VCaP (cell line): ENCODE results near the gene PAPSS1.

Experiments used
- H3K27ac ChIP-seq: fragments of 450-650 bp; 2 replicates; pipeline ENCODE4 v1.5.1; 2017
- TF ChIP-seq, protein P1 (sequence below): fragments of 450-650 bp; conservative IDR thresholded peaks from 2 replicates; pipeline ENCODE4 v1.5.1; 2017; ENCODE audit warnings: mild to moderate bottlenecking, moderate library complexity

PAPSS1 gene

DNA sequence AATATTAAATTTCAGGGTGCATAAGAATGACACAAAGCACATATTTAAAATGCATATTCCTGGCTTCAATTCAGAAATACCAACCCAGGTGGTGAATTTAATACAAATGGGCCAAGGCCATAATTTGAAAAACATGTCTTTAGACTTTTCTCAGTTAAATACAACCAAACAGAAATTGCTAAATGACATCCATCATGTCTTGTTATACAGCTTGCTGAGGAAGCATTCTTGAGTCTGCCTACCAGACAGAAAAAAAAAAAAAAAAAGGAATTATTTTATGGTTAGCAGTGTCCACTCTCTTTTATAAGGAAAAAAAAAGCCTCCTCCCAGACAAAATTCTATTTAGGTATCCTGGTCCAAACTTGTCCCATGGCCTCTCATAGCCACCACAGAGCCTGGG, 119.1 kb downstream of the PAPSS1 start:
- TF ChIP-seq, protein P1, sequence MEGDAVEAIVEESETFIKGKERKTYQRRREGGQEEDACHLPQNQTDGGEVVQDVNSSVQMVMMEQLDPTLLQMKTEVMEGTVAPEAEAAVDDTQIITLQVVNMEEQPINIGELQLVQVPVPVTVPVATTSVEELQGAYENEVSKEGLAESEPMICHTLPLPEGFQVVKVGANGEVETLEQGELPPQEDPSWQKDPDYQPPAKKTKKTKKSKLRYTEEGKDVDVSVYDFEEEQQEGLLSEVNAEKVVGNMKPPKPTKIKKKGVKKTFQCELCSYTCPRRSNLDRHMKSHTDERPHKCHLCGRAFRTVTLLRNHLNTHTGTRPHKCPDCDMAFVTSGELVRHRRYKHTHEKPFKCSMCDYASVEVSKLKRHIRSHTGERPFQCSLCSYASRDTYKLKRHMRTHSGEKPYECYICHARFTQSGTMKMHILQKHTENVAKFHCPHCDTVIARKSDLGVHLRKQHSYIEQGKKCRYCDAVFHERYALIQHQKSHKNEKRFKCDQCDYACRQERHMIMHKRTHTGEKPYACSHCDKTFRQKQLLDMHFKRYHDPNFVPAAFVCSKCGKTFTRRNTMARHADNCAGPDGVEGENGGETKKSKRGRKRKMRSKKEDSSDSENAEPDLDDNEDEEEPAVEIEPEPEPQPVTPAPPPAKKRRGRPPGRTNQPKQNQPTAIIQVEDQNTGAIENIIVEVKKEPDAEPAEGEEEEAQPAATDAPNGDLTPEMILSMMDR, result no peak
- no peak overlapping the region for H3K27ac ChIP-seq

DNA sequence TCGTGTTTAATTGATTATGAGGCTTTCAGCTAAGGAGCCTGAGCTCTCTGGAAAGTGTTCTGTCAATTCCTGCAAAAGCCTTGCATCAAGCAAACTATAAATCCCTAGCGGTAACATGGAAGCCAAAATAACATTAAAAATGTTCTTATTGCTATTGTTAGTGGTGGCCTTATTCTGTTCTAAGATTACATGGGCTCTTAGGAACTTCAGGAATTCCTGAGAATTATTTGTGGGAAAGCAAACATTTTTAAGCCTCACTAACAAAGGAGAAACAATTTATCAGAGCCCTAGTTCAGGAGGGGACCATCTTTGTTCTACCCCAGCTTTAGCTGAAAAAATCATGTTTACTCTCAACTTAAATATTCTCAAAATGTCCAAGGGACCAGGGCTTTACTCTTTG, 119.6 kb downstream of the PAPSS1 start:
- TF ChIP-seq, protein P1, result no peak

DNA sequence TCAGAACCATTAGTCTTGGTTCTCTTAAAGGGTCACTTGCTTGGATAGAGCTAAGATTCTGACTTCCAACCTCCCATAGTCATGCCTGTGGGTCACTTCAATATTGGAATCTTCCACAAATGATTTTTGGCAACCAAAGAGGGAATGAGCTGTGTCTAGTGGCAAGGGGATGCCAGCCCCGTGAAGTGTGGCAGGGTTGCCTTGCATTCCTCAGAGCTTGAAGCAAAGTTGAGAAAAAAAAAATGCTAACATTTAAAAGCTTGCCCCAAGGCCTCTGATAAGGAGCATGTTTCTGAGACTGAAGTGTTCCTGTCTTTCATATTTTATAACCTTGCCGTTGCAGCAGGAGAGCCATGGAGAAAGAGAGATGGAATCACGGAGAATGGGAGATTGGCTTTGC, 120.2 kb downstream of the PAPSS1 start:
- no peak overlapping the region for H3K27ac ChIP-seq
- TF ChIP-seq, protein P1, result no peak

More for the DNA sequence above, 119.6 kb downstream of the PAPSS1 start:
- no peak overlapping the region for H3K27ac ChIP-seq

DNA sequence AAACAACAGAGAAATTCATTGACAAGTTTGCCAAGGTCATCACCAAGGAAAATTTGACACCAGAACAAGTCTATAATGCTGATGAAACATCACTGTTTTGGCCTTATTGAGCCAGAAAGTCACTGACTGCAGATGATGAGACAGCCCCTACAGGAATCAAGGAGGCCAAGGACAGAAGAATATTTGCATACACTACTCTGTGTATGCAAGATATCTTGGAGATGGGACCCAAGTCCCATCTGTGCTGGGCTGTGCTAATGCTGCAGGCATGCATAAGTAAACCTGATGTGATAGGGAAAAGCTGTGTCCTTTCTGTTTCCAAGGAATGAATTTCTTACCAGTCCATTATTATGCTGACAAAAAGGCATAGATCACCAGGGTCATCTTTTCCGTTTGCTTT, 126.8 kb downstream of the PAPSS1 start:
- no peak overlapping the region for H3K27ac ChIP-seq
- TF ChIP-seq, protein P1, result no peak

DNA sequence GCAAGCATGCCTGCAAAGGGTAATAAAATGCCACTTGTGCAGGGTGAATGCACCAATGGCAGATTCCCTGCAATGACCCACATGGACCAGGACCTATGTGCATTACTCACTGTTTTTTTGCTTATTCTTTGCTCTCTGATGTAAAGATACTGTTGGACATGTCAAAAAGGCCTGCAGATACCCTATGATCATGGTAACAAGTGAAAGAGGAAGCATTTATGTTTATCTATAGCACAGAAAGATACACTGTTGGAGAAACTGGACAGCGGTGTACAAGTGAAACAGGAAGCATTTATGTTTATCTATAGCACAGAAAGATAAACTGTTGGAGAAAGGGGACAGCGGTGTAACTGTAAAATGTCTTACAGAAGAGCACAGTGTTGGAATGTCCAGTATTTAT, 127.5 kb downstream of the PAPSS1 start:
- H3K27ac ChIP-seq, result no peak overlapping the region

DNA sequence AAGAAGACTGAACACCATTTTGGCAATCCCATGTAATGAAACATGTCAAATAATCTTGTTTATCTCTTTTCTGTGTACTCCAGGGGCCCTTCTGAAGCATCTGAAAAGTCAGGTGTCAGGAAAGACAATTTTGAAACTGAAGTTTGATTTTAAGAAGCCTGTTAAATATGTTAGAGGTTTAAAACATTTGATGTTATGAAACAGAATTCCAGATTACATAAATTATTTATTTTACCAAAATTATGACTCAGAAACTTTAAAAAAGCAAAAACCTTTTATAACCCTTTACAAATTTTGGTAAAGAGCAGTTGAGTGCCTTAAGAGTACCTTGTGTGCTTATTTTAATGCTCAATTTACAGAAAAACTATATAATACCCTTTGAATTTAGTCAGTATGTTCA, 130.8 kb downstream of the PAPSS1 start:
- H3K27ac ChIP-seq, result no peak overlapping the region
- TF ChIP-seq, protein P1, result no peak

More for the DNA sequence above, 127.5 kb downstream of the PAPSS1 start:
- TF ChIP-seq, protein P1, result no peak

DNA sequence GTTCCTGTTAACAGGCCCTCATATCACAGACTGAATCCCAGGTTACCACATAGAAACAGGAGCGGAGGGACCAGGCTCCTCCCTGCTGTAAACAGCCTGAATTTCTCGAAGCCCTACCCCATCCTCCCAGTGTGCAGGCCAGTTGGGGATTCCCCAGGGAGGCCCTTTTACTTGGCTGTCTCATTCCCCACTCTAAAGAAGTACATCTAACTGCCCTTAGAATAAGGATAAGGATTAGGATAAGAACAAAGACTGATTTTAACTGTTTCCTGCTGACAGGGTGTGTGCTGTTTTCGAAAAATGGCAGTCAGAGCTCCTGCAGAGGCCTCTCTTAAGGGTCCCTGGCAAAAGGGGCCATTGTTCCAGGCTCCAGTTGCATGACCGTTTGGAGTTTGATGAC, 133.7 kb downstream of the PAPSS1 start:
- no peak overlapping the region for H3K27ac ChIP-seq
- TF ChIP-seq, protein P1, result no peak

DNA sequence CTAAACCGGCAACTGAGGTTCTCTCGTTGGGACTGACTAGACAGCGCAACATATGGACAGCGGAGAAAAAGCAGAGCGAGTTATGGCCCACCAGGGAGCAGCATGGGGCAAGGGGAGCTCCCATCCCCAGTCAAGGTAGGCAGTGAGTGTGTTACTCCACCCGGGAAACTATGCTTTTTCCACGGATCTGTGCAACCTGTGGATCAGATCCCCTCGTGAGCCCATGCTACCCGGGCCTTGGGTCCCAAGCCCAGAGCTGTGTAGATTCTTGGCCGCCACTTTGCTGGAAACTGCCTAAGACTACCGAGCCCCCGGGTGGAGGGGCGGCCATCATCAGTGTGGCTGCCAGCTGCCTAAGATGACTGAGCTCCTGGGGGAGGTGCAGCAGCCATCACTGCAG, 140.9 kb downstream of the PAPSS1 start:
- TF ChIP-seq, protein P1, result no peak
- no peak overlapping the region for H3K27ac ChIP-seq
